IPS DF 6.9 (cell line): ENCODE measurements around the gene MRPL52.
A peak's percentile ranks its signal among the peaks of the same experiment; 100 is the strongest.

Experiments
- DNase-seq: peaks from one replicate; pipeline ENCODE4 v3.0.0-alpha.2; 2013; ENCODE audit warnings: low read depth, low spot score
- H3K27ac ChIP-seq: one replicate; pipeline ENCODE4 v1.5.1; 2013; ENCODE audit warnings: low read length, control low read depth
- H3K27me3 ChIP-seq: 2 replicates; pipeline ENCODE4 v1.6.1; 2013; ENCODE audit warnings: mild to moderate bottlenecking, low read length; ENCODE audit not compliant: control insufficient read depth, insufficient read depth
- H3K36me3 ChIP-seq: 2 replicates; pipeline ENCODE4 v1.6.1; 2013; ENCODE audit warnings: low read length; ENCODE audit not compliant: control insufficient read depth, insufficient read depth
- H3K4me1 ChIP-seq: 2 replicates; pipeline ENCODE4 v1.6.1; 2013; ENCODE audit warnings: low read length; ENCODE audit not compliant: control insufficient read depth, insufficient read depth
- H3K4me3 ChIP-seq: 2 replicates; pipeline ENCODE4 v1.5.1; 2013; ENCODE audit warnings: mild to moderate bottlenecking, low read length
- H3K9me3 ChIP-seq: 2 replicates; pipeline ENCODE4 v1.6.1; 2013; ENCODE audit warnings: low read length, inconsistent platforms; ENCODE audit not compliant: control insufficient read depth, insufficient read depth
- WGBS: extraction: QIAGEN DNeasy Blood & Tissue Kit; methylation state at CpG from one replicate; pipeline ENCODE4 v1.1.7; 2013; ENCODE audit warnings: mixed read lengths, missing lambda C conversion rate; ENCODE audit not compliant: insufficient read length, insufficient coverage; 5-methylcytosine and 5-hydroxymethylcytosine counted together

The MRPL52 gene

GRCh38 chr14:22883173-22883976, 53.7 kb downstream of the MRPL52 start, which contains the start of gene REM2:
TSS of gene REM2 (plus strand) at chr14:22883222. CDS start at chr14:22883288, 66 bp downstream.
- Histone ChIP-seq H3K4me3 (peak within 1 kb of the TSS; percentile 25; the same call in 1 of the 2 replicates), H3K27me3 (no peaks in the 10 kb centered on the region), H3K27ac (no peak within 1 kb of the TSS), H3K36me3 (no peaks in the 10 kb centered on the region), H3K4me1 (peaks cover 7% of the 10 kb centered on the region; the same call in 1 of the 2 replicates), H3K9me3 (no peaks in the 10 kb centered on the region)
- DNase-seq: no peak
- WGBS: 100% methylated on average over 1 of the region's 15 CpGs

GRCh38 chr14:22884076-22884737, 54.5 kb downstream of the MRPL52 start:
- no peaks in the 10 kb centered on the region for H3K27me3 ChIP-seq
- no peak overlapping the region for H3K27ac ChIP-seq

More at GRCh38 chr14:22884076-22884737, 54.5 kb downstream of the MRPL52 start:
- WGBS: no CpG with 5 or more reads among the region's 7 CpGs
- DNase-seq: no peak
- Histone ChIP-seq H3K9me3 (no peaks in the 10 kb centered on the region), H3K4me1 (peaks cover 7% of the 10 kb centered on the region; the same call in 1 of the 2 replicates), H3K4me3 (no peak overlapping the region), H3K36me3 (no peaks in the 10 kb centered on the region)
